Vagina (tissue), 2 donors: ENCODE results near the gene BRAP.
"Not testable (repeated sequence)": the region's sequence is repeated elsewhere in the genome, so short reads cannot be mapped to it uniquely, and the experiment has no call there.

Experiments used
- POLR2A ChIP-seq, 2 donors: fragments of 450-650 bp; IDR thresholded peaks; one replicate each; pipeline ENCODE4 v1.6.1; 2017; ENCODE audit warnings: antibody characterized with exemption in 2 of 2, mild to moderate bottlenecking in 2 of 2, moderate library complexity in 2 of 2
- POLR2AphosphoS5 ChIP-seq, 2 donors: sonication (generic); formaldehyde crosslinking; IDR thresholded peaks; one replicate each; pipeline ENCODE4 v1.9.0; 2017; ENCODE audit warnings: antibody characterized with exemption in 2 of 2, mild to moderate bottlenecking in 2 of 2, low read depth in 1 of 2; ENCODE audit not compliant: insufficient read depth in 1 of 2
- TF ChIP-seq, protein P1 (sequence below), 3 experiments: fragments of 450-650 bp in 2 of 3; fragments of 200-600 bp in 1 of 3; sonication (generic) in 1 of 3; IDR thresholded peaks; one replicate each; pipeline ENCODE4 v1.5.1; 2017 to 2019; ENCODE audit warnings: antibody characterized with exemption in 3 of 3, mild to moderate bottlenecking in 2 of 3, moderate library complexity in 2 of 3

- TF ChIP-seq POLR2A (IDR thresholded peaks at IDR 0.05); POLR2AphosphoS5 (IDR thresholded peaks at IDR 0.05; ENCODE audit: insufficient read depth in 1 of 2, low read depth in 1 of 2): not testable (repeated sequence)
- TF ChIP-seq, protein P1, sequence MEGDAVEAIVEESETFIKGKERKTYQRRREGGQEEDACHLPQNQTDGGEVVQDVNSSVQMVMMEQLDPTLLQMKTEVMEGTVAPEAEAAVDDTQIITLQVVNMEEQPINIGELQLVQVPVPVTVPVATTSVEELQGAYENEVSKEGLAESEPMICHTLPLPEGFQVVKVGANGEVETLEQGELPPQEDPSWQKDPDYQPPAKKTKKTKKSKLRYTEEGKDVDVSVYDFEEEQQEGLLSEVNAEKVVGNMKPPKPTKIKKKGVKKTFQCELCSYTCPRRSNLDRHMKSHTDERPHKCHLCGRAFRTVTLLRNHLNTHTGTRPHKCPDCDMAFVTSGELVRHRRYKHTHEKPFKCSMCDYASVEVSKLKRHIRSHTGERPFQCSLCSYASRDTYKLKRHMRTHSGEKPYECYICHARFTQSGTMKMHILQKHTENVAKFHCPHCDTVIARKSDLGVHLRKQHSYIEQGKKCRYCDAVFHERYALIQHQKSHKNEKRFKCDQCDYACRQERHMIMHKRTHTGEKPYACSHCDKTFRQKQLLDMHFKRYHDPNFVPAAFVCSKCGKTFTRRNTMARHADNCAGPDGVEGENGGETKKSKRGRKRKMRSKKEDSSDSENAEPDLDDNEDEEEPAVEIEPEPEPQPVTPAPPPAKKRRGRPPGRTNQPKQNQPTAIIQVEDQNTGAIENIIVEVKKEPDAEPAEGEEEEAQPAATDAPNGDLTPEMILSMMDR (IDR thresholded peaks at IDR 0.05) = not testable (repeated sequence)
Observed at GRCh38 chr12:111719316-111719715, 33.6 kb upstream of the BRAP start.
